HEK293 (cell line): ENCODE measurements around the gene CFAP69.

Source experiments
- SP2 ChIP-seq: fragments of 450-650 bp; formaldehyde crosslinking; IDR thresholded peaks from 2 replicates; pipeline ENCODE4 v1.5.1; 2016; ENCODE audit warnings: missing biosample characterization, missing genetic modification characterization
- ZBTB20 ChIP-seq: fragments of 450-650 bp; formaldehyde crosslinking; IDR thresholded peaks from 2 replicates; pipeline ENCODE4 v1.5.1; 2016; ENCODE audit warnings: missing biosample characterization, missing genetic modification characterization
- ZBTB7A ChIP-seq: fragments of 450-650 bp; formaldehyde crosslinking; IDR thresholded peaks from 2 replicates; pipeline ENCODE4 v1.5.1; 2016; ENCODE audit warnings: low read depth, missing biosample characterization, missing genetic modification characterization
- ZNF10 ChIP-seq: fragments of 450-650 bp; formaldehyde crosslinking; IDR thresholded peaks from 2 replicates; pipeline ENCODE4 v1.5.1; 2017; ENCODE audit warnings: missing biosample characterization, missing genetic modification characterization
- ZNF274 ChIP-seq, 2 experiments: fragments of 200-500 bp in 1 of 2; fragments of 450-650 bp in 1 of 2; sonication (Bioruptor generic) in 1 of 2; formaldehyde crosslinking in 1 of 2; IDR thresholded peaks; 2 replicates each; pipeline versions ENCODE4 v1.5.1 to v1.6.1; 2014 to 2016; ENCODE audit warnings: borderline replicate concordance in 1 of 2, inconsistent platforms in 1 of 2, low read length in 1 of 2, missing biosample characterization in 1 of 2, missing genetic modification characterization in 1 of 2
- ZNF664 ChIP-seq: fragments of 450-650 bp; formaldehyde crosslinking; IDR thresholded peaks from 2 replicates; pipeline ENCODE4 v1.5.1; 2016; ENCODE audit warnings: missing biosample characterization, missing genetic modification characterization
- ZNF707 ChIP-seq: fragments of 450-650 bp; formaldehyde crosslinking; IDR thresholded peaks from 2 replicates; pipeline ENCODE4 v1.5.1; 2016; ENCODE audit warnings: missing biosample characterization, missing genetic modification characterization
- TF ChIP-seq, protein P1 (sequence below): fragments of 450-650 bp; formaldehyde crosslinking; IDR thresholded peaks from 2 replicates; pipeline ENCODE4 v1.5.1; 2016; ENCODE audit warnings: missing biosample characterization, missing genetic modification characterization
- TF ChIP-seq, protein P2 (sequence below): fragments of 450-650 bp; formaldehyde crosslinking; IDR thresholded peaks from 2 replicates; pipeline ENCODE4 v1.5.1; 2016; ENCODE audit warnings: missing biosample characterization, missing genetic modification characterization
- TF ChIP-seq, protein P3 (sequence below): fragments of 450-650 bp; formaldehyde crosslinking; IDR thresholded peaks from 2 replicates; pipeline ENCODE4 v1.5.1; 2016; ENCODE audit warnings: missing biosample characterization, missing genetic modification characterization
- TF ChIP-seq, protein P4 (sequence below): fragments of 450-650 bp; formaldehyde crosslinking; conservative IDR thresholded peaks from 2 replicates; pipeline ENCODE4 v1.5.1; 2016; ENCODE audit warnings: low read depth, missing biosample characterization, missing genetic modification characterization

DNA sequence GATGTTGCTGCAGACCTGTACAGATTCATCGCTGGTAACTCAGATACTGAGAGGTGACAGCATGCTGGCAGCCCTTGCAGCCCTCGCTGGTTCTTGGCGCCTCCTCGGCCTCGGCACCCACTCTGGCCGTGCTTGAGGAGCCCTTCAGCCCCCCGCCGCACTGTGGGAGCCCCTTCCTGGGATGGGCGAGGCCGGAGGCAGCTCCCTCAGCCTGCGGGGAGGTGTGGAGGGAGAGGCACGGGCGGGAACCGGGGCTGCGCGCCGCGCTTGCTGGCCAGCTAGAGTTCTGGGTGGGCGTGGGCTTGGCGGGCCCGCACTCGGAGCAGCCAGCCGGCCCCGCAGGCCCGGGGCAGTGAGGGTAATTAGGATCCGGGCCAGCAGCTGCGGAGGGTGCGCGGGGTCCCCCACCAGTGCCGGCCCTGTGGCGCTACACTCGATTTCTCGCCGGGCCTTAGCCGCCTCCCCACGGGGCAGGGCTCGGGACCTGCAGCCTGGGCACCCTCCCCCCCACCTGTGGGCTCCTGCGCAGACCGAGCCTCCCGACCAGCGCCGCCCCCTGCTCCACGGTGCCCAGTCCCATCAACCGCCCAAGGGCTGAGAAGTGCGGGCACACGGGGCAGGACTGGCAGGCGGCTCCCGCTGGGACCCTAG, 89.3 kb downstream of the CFAP69 start:
- TF ChIP-seq, protein P1, sequence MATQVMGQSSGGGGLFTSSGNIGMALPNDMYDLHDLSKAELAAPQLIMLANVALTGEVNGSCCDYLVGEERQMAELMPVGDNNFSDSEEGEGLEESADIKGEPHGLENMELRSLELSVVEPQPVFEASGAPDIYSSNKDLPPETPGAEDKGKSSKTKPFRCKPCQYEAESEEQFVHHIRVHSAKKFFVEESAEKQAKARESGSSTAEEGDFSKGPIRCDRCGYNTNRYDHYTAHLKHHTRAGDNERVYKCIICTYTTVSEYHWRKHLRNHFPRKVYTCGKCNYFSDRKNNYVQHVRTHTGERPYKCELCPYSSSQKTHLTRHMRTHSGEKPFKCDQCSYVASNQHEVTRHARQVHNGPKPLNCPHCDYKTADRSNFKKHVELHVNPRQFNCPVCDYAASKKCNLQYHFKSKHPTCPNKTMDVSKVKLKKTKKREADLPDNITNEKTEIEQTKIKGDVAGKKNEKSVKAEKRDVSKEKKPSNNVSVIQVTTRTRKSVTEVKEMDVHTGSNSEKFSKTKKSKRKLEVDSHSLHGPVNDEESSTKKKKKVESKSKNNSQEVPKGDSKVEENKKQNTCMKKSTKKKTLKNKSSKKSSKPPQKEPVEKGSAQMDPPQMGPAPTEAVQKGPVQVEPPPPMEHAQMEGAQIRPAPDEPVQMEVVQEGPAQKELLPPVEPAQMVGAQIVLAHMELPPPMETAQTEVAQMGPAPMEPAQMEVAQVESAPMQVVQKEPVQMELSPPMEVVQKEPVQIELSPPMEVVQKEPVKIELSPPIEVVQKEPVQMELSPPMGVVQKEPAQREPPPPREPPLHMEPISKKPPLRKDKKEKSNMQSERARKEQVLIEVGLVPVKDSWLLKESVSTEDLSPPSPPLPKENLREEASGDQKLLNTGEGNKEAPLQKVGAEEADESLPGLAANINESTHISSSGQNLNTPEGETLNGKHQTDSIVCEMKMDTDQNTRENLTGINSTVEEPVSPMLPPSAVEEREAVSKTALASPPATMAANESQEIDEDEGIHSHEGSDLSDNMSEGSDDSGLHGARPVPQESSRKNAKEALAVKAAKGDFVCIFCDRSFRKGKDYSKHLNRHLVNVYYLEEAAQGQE (tag by site-specific recombination), result no peak
- TF ChIP-seq ZNF707 (tag by site-specific recombination), result no peak
- no peak for TF ChIP-seq ZBTB7A (tag by site-specific recombination)
- TF ChIP-seq, protein P2, sequence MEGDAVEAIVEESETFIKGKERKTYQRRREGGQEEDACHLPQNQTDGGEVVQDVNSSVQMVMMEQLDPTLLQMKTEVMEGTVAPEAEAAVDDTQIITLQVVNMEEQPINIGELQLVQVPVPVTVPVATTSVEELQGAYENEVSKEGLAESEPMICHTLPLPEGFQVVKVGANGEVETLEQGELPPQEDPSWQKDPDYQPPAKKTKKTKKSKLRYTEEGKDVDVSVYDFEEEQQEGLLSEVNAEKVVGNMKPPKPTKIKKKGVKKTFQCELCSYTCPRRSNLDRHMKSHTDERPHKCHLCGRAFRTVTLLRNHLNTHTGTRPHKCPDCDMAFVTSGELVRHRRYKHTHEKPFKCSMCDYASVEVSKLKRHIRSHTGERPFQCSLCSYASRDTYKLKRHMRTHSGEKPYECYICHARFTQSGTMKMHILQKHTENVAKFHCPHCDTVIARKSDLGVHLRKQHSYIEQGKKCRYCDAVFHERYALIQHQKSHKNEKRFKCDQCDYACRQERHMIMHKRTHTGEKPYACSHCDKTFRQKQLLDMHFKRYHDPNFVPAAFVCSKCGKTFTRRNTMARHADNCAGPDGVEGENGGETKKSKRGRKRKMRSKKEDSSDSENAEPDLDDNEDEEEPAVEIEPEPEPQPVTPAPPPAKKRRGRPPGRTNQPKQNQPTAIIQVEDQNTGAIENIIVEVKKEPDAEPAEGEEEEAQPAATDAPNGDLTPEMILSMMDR (tag by site-specific recombination), result no peak
- TF ChIP-seq ZNF10 (tag by site-specific recombination), result no peak
- TF ChIP-seq ZNF664 (tag by site-specific recombination), result no peak
- no peak for TF ChIP-seq ZBTB20 (tag by site-specific recombination)
- no peak for TF ChIP-seq ZNF274 (IDR thresholded peaks at IDR 0.05; ENCODE audit: low read length)
- no peak for TF ChIP-seq ZNF274 (tag by site-specific recombination; IDR thresholded peaks at IDR 0.05; ENCODE audit: borderline replicate concordance)
- TF ChIP-seq SP2 (tag by site-specific recombination), result no peak
- TF ChIP-seq, protein P3, sequence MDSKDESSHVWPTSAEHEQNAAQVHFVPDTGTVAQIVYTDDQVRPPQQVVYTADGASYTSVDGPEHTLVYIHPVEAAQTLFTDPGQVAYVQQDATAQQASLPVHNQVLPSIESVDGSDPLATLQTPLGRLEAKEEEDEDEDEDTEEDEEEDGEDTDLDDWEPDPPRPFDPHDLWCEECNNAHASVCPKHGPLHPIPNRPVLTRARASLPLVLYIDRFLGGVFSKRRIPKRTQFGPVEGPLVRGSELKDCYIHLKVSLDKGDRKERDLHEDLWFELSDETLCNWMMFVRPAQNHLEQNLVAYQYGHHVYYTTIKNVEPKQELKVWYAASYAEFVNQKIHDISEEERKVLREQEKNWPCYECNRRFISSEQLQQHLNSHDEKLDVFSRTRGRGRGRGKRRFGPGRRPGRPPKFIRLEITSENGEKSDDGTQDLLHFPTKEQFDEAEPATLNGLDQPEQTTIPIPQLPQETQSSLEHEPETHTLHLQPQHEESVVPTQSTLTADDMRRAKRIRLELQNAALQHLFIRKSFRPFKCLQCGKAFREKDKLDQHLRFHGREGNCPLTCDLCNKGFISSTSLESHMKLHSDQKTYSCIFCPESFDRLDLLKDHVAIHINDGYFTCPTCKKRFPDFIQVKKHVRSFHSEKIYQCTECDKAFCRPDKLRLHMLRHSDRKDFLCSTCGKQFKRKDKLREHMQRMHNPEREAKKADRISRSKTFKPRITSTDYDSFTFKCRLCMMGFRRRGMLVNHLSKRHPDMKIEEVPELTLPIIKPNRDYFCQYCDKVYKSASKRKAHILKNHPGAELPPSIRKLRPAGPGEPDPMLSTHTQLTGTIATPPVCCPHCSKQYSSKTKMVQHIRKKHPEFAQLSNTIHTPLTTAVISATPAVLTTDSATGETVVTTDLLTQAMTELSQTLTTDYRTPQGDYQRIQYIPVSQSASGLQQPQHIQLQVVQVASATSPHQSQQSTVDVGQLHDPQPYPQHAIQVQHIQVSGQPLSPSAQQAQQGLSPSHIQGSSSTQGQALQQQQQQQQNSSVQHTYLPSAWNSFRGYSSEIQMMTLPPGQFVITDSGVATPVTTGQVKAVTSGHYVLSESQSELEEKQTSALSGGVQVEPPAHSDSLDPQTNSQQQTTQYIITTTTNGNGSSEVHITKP (tag by site-specific recombination), result no peak
- TF ChIP-seq, protein P4, sequence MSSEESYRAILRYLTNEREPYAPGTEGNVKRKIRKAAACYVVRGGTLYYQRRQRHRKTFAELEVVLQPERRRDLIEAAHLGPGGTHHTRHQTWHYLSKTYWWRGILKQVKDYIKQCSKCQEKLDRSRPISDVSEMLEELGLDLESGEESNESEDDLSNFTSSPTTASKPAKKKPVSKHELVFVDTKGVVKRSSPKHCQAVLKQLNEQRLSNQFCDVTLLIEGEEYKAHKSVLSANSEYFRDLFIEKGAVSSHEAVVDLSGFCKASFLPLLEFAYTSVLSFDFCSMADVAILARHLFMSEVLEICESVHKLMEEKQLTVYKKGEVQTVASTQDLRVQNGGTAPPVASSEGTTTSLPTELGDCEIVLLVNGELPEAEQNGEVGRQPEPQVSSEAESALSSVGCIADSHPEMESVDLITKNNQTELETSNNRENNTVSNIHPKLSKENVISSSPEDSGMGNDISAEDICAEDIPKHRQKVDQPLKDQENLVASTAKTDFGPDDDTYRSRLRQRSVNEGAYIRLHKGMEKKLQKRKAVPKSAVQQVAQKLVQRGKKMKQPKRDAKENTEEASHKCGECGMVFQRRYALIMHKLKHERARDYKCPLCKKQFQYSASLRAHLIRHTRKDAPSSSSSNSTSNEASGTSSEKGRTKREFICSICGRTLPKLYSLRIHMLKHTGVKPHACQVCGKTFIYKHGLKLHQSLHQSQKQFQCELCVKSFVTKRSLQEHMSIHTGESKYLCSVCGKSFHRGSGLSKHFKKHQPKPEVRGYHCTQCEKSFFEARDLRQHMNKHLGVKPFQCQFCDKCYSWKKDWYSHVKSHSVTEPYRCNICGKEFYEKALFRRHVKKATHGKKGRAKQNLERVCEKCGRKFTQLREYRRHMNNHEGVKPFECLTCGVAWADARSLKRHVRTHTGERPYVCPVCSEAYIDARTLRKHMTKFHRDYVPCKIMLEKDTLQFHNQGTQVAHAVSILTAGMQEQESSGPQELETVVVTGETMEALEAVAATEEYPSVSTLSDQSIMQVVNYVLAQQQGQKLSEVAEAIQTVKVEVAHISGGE (tag by site-specific recombination), result no peak
